Neural cell (in vitro differentiated cells): ENCODE measurements around the gene ZNF57. TPM values are rescaled to one million over a fixed set of nuclear protein-coding genes. Genes with fewer than 3 reads are reported as not detected.

Experiments used
- H2AFZ ChIP-seq: fragments of 200-600, 300-800 bp; sonication (generic), shearing (Covaris generic); 2 replicates; pipeline ENCODE4 v1.6.0; 2014; ENCODE audit warnings: low read depth, mild to moderate bottlenecking, antibody characterized with exemption, low read length, moderate library complexity
- H3F3A ChIP-seq: fragments of 200-600 bp; shearing (Covaris generic); 2 replicates; pipeline ENCODE4 v1.6.1; 2016; ENCODE audit warnings: mild to moderate bottlenecking, moderate library complexity, mixed read lengths, antibody characterized with exemption, low read length; ENCODE audit not compliant: insufficient read depth, poor library complexity, severe bottlenecking
- H3K27ac ChIP-seq: fragments of 200-600, 300-800 bp; sonication (generic), shearing (Covaris generic); 2 replicates; pipeline ENCODE4 v1.5.1; 2014; ENCODE audit warnings: mild to moderate bottlenecking, low read length, moderate library complexity
- H3K27me3 ChIP-seq: fragments of 300-800, 200-600 bp; sonication (generic), shearing (Covaris generic); 2 replicates; pipeline ENCODE4 v1.6.0; 2014; ENCODE audit warnings: mild to moderate bottlenecking, low read depth, low read length, moderate library complexity; ENCODE audit not compliant: insufficient read depth
- H3K36me3 ChIP-seq: fragments of 300-800, 200-600 bp; sonication (generic), shearing (Covaris generic); 2 replicates; pipeline ENCODE4 v1.5.1; 2014; ENCODE audit warnings: mild to moderate bottlenecking, antibody characterized with exemption, low read length, moderate library complexity; ENCODE audit not compliant: insufficient read depth
- H3K4me2 ChIP-seq: fragments of 300-800, 200-600 bp; sonication (generic), shearing (Covaris generic); 2 replicates; pipeline ENCODE4 v1.6.0; 2014; ENCODE audit warnings: mild to moderate bottlenecking, low read length
- H3K4me3 ChIP-seq: fragments of 300-800, 200-600 bp; sonication (generic), shearing (Covaris generic); 2 replicates; pipeline ENCODE4 v1.5.1; 2014; ENCODE audit warnings: mild to moderate bottlenecking, low read length, moderate library complexity
- H3K79me2 ChIP-seq: fragments of 200-600 bp; shearing (Covaris generic); replicated peaks from 2 replicates; pipeline ENCODE4 v1.6.0; 2014; ENCODE audit warnings: mild to moderate bottlenecking, low read length, moderate library complexity; ENCODE audit not compliant: insufficient read depth
- H3K9ac ChIP-seq: fragments of 300-800, 200-600 bp; sonication (generic), shearing (Covaris generic); 2 replicates; pipeline ENCODE4 v1.6.1; 2016; ENCODE audit warnings: mild to moderate bottlenecking, low read length, mixed read lengths
- H3K9me2 ChIP-seq: fragments of 200-600 bp; shearing (Covaris generic); 2 replicates; pipeline ENCODE4 v1.6.1; 2016; ENCODE audit warnings: mild to moderate bottlenecking, low read length, mixed read lengths; ENCODE audit not compliant: insufficient read depth
- H3K9me3 ChIP-seq: fragments of 200-600, 300-800 bp; sonication (generic), shearing (Covaris generic); 2 replicates; pipeline ENCODE4 v1.6.1; 2016; ENCODE audit warnings: mild to moderate bottlenecking, mixed run types, low read length, moderate library complexity, mixed read lengths
- H4K20me1 ChIP-seq: fragments of 200-600 bp; shearing (Covaris generic); 2 replicates; pipeline ENCODE4 v1.6.1; 2016; ENCODE audit warnings: mild to moderate bottlenecking, mixed run types; ENCODE audit not compliant: insufficient read depth
- CTCF ChIP-seq: fragments of 450-650 bp; IDR thresholded peaks from 2 replicates; pipeline ENCODE4 v1.5.1; 2014; ENCODE audit warnings: antibody characterized with exemption, mild to moderate bottlenecking, moderate library complexity; ENCODE audit not compliant: poor library complexity, severe bottlenecking
- EP300 ChIP-seq: fragments of 450-650 bp; conservative IDR thresholded peaks from 2 replicates; pipeline ENCODE4 v1.6.1; 2014; ENCODE audit warnings: antibody characterized with exemption, mild to moderate bottlenecking, moderate library complexity; ENCODE audit not compliant: poor library complexity, severe bottlenecking
- EZH2 ChIP-seq: fragments of 200-600, 300-800 bp; shearing (Covaris generic), sonication (generic); IDR thresholded peaks from 2 replicates; pipeline ENCODE4 v1.6.1; 2014; ENCODE audit warnings: antibody characterized with exemption, low read length, borderline replicate concordance, mild to moderate bottlenecking; ENCODE audit not compliant: insufficient read depth, poor library complexity, severe bottlenecking
- MXI1 ChIP-seq: fragments of 450-650 bp; conservative IDR thresholded peaks from 2 replicates; pipeline ENCODE4 v1.6.1; 2014; ENCODE audit warnings: antibody characterized with exemption, mild to moderate bottlenecking; ENCODE audit not compliant: poor library complexity, severe bottlenecking
- POLR2AphosphoS5 ChIP-seq: IDR thresholded peaks from 2 replicates; pipeline ENCODE4 v1.6.1; 2012
- RAD21 ChIP-seq: fragments of 450-650 bp; conservative IDR thresholded peaks from 2 replicates; pipeline ENCODE4 v1.6.1; 2014; ENCODE audit warnings: antibody characterized with exemption, mild to moderate bottlenecking, moderate library complexity
- REST ChIP-seq: IDR thresholded peaks from 2 replicates; pipeline ENCODE4 v1.6.1; 2012; ENCODE audit warnings: borderline replicate concordance
- SMC3 ChIP-seq: fragments of 450-650 bp; conservative IDR thresholded peaks from 2 replicates; pipeline ENCODE4 v1.6.1; 2014; ENCODE audit warnings: antibody characterized with exemption, mild to moderate bottlenecking, moderate library complexity; ENCODE audit not compliant: poor library complexity
- TAF1 ChIP-seq: IDR thresholded peaks from 2 replicates; pipeline ENCODE4 v1.6.1; 2012; ENCODE audit warnings: low read depth
- polyA plus RNA-seq: library from polyadenylated mRNA; depleted of rRNA; stranded (reverse); fragments of >200 nt; gene quantifications from 2 replicates; pipeline ENCODE4 v1.2.3, GENCODE V29; 2014

The ZNF57 gene
- polyA plus RNA-seq, 1 donor from 2014 or later = 3.0 TPM

DNA sequence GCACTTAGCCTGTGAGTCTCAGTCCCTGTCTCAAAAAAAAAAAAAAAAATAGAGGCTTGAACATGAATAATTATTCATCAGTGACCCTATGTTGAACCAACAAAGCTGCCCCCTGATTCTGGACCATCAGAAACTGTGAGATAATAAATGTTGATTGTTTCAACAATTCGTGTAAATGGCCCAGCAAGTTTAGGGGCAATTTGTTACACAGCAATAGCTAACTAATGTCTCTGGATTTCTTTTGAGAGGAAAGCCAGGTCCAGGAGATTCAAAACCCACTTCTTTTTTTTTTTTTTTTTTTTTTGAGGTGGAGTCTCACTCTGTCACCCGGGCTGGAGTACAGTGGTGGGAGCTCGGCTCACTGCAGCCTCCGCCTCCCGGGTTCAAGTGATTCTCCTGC is 64.1 kb downstream of the ZNF57 start:
- Histone ChIP-seq H3K27me3 (peaks cover 7% of the 10 kb centered on the region), H3K27ac (no peak overlapping the region), H4K20me1 (no peaks in the 10 kb centered on the region), H3K9ac (no peak overlapping the region), H3K9me2 (no peaks in the 10 kb centered on the region), H3K79me2 (no peaks in the 10 kb centered on the region), H3K4me3 (no peak overlapping the region), H3K9me3 (no peaks in the 10 kb centered on the region), H3K36me3 (no peaks in the 10 kb centered on the region), H3F3A (no peaks in the 10 kb centered on the region), H2AFZ (no peak overlapping the region), H3K4me2 (no peak overlapping the region)
- TF ChIP-seq REST (no peak), MXI1 (no peak), TAF1 (no peak), RAD21 (no peak), POLR2AphosphoS5 (no peak), CTCF (no peak), EZH2 (no peak), SMC3 (no peak), EP300 (no peak)

DNA sequence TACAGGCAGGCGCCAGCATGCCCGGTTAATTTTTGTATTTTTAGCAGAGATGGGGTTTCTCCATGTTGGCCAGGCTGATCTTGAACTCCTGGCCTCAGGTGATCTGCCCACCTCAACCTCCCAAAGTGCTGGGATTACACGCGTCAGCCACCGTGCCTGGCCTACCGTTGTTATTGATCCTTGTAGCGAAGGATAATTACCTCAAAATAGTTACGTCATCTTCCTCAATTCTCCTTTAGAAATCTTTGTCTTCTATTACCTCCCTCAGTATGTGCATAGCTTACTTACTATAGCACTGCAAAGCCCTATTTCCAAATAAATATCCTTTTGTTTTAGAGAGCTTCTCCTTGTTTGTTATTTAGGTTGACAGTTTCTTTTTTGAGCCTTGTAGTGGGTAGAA is 67.2 kb downstream of the ZNF57 start:
- no peak overlapping the region for H3K27ac ChIP-seq
- no peak overlapping the region for H3K9ac ChIP-seq
- TF ChIP-seq REST (no peak), POLR2AphosphoS5 (no peak), MXI1 (no peak), EZH2 (no peak), SMC3 (no peak), RAD21 (no peak), TAF1 (no peak), EP300 (no peak), CTCF (no peak)
- peaks cover 19% of the 10 kb centered on the region for H3K27me3 ChIP-seq
- no peaks in the 10 kb centered on the region for H4K20me1 ChIP-seq
- no peak overlapping the region for H3K4me3 ChIP-seq
- H3F3A ChIP-seq = no peaks in the 10 kb centered on the region
- no peak overlapping the region for H2AFZ ChIP-seq
- no peaks in the 10 kb centered on the region for H3K36me3 ChIP-seq
- no peaks in the 10 kb centered on the region for H3K9me2 ChIP-seq
- no peaks in the 10 kb centered on the region for H3K9me3 ChIP-seq
- H3K79me2 ChIP-seq = no peaks in the 10 kb centered on the region
- no peak overlapping the region for H3K4me2 ChIP-seq
